K562 (cell line): ENCODE measurements around the gene ZNF292. TPM values are rescaled to one million over a fixed set of nuclear protein-coding genes. Genes with fewer than 3 reads are reported as not detected.

ENCODE experiments used
- BCL6 ChIP-seq: fragments of 250-450 bp; sonication (Bioruptor Pico); IDR thresholded peaks from 2 replicates; pipeline ENCODE4 v1.4.0; 2020
- DDX20 ChIP-seq: fragments of 450-650 bp; IDR thresholded peaks from 2 replicates; pipeline ENCODE4 v1.6.1; 2016; ENCODE audit warnings: missing genetic modification characterization, low read depth, mild to moderate bottlenecking, missing compliant biosample characterization, moderate library complexity
- ETV5 ChIP-seq: sonication (generic); formaldehyde crosslinking; IDR thresholded peaks from 2 replicates; pipeline ENCODE4 v1.4.0; 2020; ENCODE audit warnings: low read depth, mild to moderate bottlenecking, missing genetic modification reagents
- FOSL1 ChIP-seq: fragments of 200-800 bp; sonication (Bioruptor generic); conservative IDR thresholded peaks from 2 replicates; pipeline ENCODE4 v1.6.1; 2016; ENCODE audit warnings: missing genetic modification characterization, missing compliant biosample characterization
- ILF3 ChIP-seq: fragments of 450-650 bp; IDR thresholded peaks from 2 replicates; pipeline ENCODE4 v1.6.1; 2018; ENCODE audit warnings: antibody characterized with exemption, mild to moderate bottlenecking, moderate library complexity, borderline replicate concordance
- KHSRP ChIP-seq: fragments of 450-650 bp; IDR thresholded peaks from 2 replicates; pipeline ENCODE4 v1.6.1; 2017
- PHF20 ChIP-seq: fragments of 450-650 bp; IDR thresholded peaks from 2 replicates; pipeline ENCODE4 v1.6.1; 2018; ENCODE audit not compliant: partially characterized antibody
- POLR2AphosphoS2 ChIP-seq: IDR thresholded peaks from 2 replicates; pipeline ENCODE4 v1.6.1; 2012; ENCODE audit warnings: low read length, improper control_type of control experiment
- POU5F1 ChIP-seq: fragments of 150-350 bp; IDR thresholded peaks from 2 replicates; pipeline ENCODE4 v1.6.1; 2014; ENCODE audit warnings: borderline replicate concordance, low read length, low read depth, mild to moderate bottlenecking; ENCODE audit not compliant: partially characterized antibody
- PPARD ChIP-seq: fragments of 250-450 bp; sonication (Bioruptor Pico); IDR thresholded peaks from 2 replicates; pipeline ENCODE4 v1.8.0; 2022; ENCODE audit warnings: inconsistent platforms, mild to moderate bottlenecking, moderate library complexity
- RBM17 ChIP-seq: fragments of 200-400 bp; formaldehyde crosslinking; IDR thresholded peaks from 2 replicates; pipeline ENCODE4 v1.6.1; 2017; ENCODE audit warnings: low read depth, mild to moderate bottlenecking, low read length, borderline replicate concordance
- SUPT5H ChIP-seq: fragments of 450-650 bp; IDR thresholded peaks from 2 replicates; pipeline ENCODE4 v1.6.1; 2016
- TCF7L2 ChIP-seq: fragments of 150-350 bp; IDR thresholded peaks from 2 replicates; pipeline ENCODE4 v1.6.1; 2016; ENCODE audit warnings: low read depth, mild to moderate bottlenecking, low read length, moderate library complexity
- TRIM28 ChIP-seq: fragments of 450-650 bp; IDR thresholded peaks from 2 replicates; pipeline ENCODE4 v1.6.1; 2017
- ZFP30 ChIP-seq: fragments of 250-450 bp; sonication (Bioruptor Pico); IDR thresholded peaks from 2 replicates; pipeline ENCODE4 v1.8.0; 2022; ENCODE audit warnings: moderate library complexity, mild to moderate bottlenecking, inconsistent platforms, borderline replicate concordance
- ZNF444 ChIP-seq: fragments of 250-450 bp; sonication (Bioruptor Pico); IDR thresholded peaks from 2 replicates; pipeline ENCODE4 v1.4.0; 2020; ENCODE audit warnings: mild to moderate bottlenecking, moderate library complexity
- ZNF780A ChIP-seq: fragments of 250-450 bp; sonication (Bioruptor Pico); IDR thresholded peaks from 2 replicates; pipeline ENCODE4 v1.5.0; 2021; ENCODE audit warnings: mild to moderate bottlenecking
- polyA plus RNA-seq, 8 experiments: library from polyadenylated mRNA; depleted of rRNA in 4 of 8; stranded (reverse) in 5 of 8; unstranded in 3 of 8; fragments of >200 nt; fragmentation: Nextera tagmentation in 2 of 8; fragmentation: Illumina TruSeq in 1 of 8; extraction: Ambion mirVana in 2 of 8; extraction: Trizol in 1 of 8; gene quantifications; 2 replicates each; pipeline versions ENCODE4 v1.2.1 to v1.2.3, GENCODE V29; 2011 to 2014; ENCODE audit warnings: inconsistent platforms in 1 of 8, missing spikeins in 1 of 8
- total RNA-seq, 7 experiments: library from RNA; depleted of rRNA in 6 of 7; stranded (reverse); fragments of >200 nt in 6 of 7; fragmentation: Illumina TruSeq in 2 of 7; extraction: Trizol in 2 of 7; gene quantifications; 2 replicates each; pipeline versions ENCODE4 v1.2.1 to v1.2.3, GENCODE V29; 2011 to 2021; ENCODE audit warnings: low replicate concordance in 1 of 7
- TF ChIP-seq, protein P1 (sequence below): sonication (generic); formaldehyde crosslinking; IDR thresholded peaks from 2 replicates; pipeline ENCODE4 v1.8.1; 2023; ENCODE audit warnings: missing genetic modification reagents, mild to moderate bottlenecking, borderline replicate concordance
- TF ChIP-seq, protein P2 (sequence below), 3 experiments: fragments of 200-800 bp in 1 of 3; fragments of 250-450 bp in 1 of 3; fragments of 450-650 bp in 1 of 3; sonication (Bioruptor Pico) in 1 of 3; sonication (Bioruptor generic) in 1 of 3; formaldehyde crosslinking in 1 of 3; IDR thresholded peaks; 2 replicates each; pipeline versions ENCODE4 v1.6.1 to v1.8.0; 2016 to 2022; ENCODE audit warnings: mild to moderate bottlenecking in 2 of 3, missing genetic modification characterization in 2 of 3, missing compliant biosample characterization in 1 of 3, moderate library complexity in 1 of 3

ZNF292 gene
- total and polyA plus RNA-seq, 9 of the 15 experiments (the other 6 are each of a cell fraction or from before 2014, with no cell fraction given): 4.4 to 17.1 (median 12.8) TPM

DNA sequence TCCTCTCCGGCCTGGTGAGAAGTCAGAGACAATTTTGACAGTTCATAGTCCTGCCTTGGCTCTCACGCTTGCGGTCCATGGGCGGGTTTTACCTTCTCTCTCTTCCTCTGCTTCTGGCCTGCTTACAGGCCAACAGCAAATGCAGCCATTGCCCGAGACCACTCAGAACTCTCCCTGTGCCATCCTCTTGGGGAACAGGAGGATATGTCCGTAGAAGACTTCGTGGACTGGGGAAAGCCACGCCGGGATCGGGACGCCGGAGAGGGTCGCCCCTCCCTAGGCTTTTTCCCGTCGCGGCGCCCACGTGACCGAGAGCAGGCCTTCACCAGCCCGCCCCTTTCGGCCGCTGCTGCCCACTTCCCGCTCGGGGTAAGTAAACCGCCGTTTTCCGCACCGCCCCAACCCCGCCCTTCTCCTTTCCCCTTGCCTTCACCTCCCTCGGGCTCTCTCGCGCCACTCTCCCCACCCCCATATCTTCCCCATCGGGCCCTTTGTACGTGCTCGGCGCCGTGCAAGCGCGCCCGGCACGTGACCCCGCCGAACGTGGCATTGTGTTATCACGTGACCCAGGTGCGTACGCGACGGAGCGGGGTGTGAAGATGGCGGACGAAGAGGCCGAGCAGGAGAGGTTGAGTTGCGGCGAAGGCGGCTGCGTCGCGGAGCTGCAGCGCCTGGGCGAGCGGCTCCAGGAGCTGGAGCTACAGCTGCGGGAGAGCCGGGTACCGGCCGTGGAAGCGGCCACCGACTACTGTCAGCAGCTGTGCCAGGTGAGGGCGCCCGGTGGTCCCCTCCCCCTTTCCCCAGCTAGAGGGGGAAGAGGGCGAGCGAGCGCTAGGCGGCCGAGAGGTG is at the start of gene ZNF292 (continued):
- TF ChIP-seq POU5F1 (no peak), ZNF444 (CRISPR knock-in tag) (no peak), PHF20 (peak; percentile 87), RBM17 (no peak), POLR2AphosphoS2 (no peak), SUPT5H (peak; percentile 53), BCL6 (no peak), KHSRP (no peak), ZNF780A (CRISPR knock-in tag) (no peak), PPARD (no peak), ILF3 (no peak), DDX20 (tag) (no peak), TRIM28 (peak; percentile 64; the same call in 1 of the 2 replicates), FOSL1 (tag) (peak; percentile 53), ETV5 (CRISPR knock-in tag) (peak; percentile 80), ZFP30 (no peak), TCF7L2 (no peak)
- TF ChIP-seq, protein P1, sequence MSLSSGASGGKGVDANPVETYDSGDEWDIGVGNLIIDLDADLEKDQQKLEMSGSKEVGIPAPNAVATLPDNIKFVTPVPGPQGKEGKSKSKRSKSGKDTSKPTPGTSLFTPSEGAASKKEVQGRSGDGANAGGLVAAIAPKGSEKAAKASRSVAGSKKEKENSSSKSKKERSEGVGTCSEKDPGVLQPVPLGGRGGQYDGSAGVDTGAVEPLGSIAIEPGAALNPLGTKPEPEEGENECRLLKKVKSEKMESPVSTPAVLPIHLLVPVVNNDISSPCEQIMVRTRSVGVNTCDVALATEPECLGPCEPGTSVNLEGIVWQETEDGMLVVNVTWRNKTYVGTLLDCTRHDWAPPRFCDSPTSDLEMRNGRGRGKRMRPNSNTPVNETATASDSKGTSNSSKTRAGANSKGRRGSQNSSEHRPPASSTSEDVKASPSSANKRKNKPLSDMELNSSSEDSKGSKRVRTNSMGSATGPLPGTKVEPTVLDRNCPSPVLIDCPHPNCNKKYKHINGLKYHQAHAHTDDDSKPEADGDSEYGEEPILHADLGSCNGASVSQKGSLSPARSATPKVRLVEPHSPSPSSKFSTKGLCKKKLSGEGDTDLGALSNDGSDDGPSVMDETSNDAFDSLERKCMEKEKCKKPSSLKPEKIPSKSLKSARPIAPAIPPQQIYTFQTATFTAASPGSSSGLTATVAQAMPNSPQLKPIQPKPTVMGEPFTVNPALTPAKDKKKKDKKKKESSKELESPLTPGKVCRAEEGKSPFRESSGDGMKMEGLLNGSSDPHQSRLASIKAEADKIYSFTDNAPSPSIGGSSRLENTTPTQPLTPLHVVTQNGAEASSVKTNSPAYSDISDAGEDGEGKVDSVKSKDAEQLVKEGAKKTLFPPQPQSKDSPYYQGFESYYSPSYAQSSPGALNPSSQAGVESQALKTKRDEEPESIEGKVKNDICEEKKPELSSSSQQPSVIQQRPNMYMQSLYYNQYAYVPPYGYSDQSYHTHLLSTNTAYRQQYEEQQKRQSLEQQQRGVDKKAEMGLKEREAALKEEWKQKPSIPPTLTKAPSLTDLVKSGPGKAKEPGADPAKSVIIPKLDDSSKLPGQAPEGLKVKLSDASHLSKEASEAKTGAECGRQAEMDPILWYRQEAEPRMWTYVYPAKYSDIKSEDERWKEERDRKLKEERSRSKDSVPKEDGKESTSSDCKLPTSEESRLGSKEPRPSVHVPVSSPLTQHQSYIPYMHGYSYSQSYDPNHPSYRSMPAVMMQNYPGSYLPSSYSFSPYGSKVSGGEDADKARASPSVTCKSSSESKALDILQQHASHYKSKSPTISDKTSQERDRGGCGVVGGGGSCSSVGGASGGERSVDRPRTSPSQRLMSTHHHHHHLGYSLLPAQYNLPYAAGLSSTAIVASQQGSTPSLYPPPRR (CRISPR knock-in tag): peak; percentile 56; the same call in 1 of the 2 replicates
- TF ChIP-seq, protein P2, sequence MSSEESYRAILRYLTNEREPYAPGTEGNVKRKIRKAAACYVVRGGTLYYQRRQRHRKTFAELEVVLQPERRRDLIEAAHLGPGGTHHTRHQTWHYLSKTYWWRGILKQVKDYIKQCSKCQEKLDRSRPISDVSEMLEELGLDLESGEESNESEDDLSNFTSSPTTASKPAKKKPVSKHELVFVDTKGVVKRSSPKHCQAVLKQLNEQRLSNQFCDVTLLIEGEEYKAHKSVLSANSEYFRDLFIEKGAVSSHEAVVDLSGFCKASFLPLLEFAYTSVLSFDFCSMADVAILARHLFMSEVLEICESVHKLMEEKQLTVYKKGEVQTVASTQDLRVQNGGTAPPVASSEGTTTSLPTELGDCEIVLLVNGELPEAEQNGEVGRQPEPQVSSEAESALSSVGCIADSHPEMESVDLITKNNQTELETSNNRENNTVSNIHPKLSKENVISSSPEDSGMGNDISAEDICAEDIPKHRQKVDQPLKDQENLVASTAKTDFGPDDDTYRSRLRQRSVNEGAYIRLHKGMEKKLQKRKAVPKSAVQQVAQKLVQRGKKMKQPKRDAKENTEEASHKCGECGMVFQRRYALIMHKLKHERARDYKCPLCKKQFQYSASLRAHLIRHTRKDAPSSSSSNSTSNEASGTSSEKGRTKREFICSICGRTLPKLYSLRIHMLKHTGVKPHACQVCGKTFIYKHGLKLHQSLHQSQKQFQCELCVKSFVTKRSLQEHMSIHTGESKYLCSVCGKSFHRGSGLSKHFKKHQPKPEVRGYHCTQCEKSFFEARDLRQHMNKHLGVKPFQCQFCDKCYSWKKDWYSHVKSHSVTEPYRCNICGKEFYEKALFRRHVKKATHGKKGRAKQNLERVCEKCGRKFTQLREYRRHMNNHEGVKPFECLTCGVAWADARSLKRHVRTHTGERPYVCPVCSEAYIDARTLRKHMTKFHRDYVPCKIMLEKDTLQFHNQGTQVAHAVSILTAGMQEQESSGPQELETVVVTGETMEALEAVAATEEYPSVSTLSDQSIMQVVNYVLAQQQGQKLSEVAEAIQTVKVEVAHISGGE (CRISPR knock-in tag; IDR thresholded peaks at IDR 0.05): peak in 1 of 3 experiments; percentile 44; a peak in 1 of 6 replicates
